ENCODE data around the gene OVCH2.
"Not testable (repeated sequence)": the region's sequence is repeated elsewhere in the genome, so short reads cannot be mapped to it uniquely, and the experiment has no call there.

Gene OVCH2

GRCh38 chr11:7671347-7672215, 34.7 kb downstream of the OVCH2 start:
- no peak for DNase-seq

GRCh38 chr11:7670641-7671040, 35.6 kb downstream of the OVCH2 start:
- DNase-seq, result no peak

- no peak for DNase-seq
These were observed 37.4 kb downstream of the OVCH2 start for GRCh38 chr11:7668911-7669310.

- no peak for DNase-seq
These were observed 37.8 kb downstream of the OVCH2 start for GRCh38 chr11:7668464-7668863.

GRCh38 chr11:7667460-7667859, 38.8 kb downstream of the OVCH2 start:
- no peak for DNase-seq

- no peak for DNase-seq
These were observed 39.9 kb downstream of the OVCH2 start for GRCh38 chr11:7666292-7666866.

GRCh38 chr11:7665473-7666291, 40.6 kb downstream of the OVCH2 start:
- peak; percentile 63 to 66 for DNase-seq

GRCh38 chr11:7664867-7665266, 41.4 kb downstream of the OVCH2 start:
- no peak for DNase-seq

GRCh38 chr11:7663531-7663930, 42.7 kb downstream of the OVCH2 start:
- not testable (repeated sequence) for DNase-seq

GRCh38 chr11:7657306-7658025, 48.8 kb downstream of the OVCH2 start:
- DNase-seq, result peak in 1 of 2 donors; percentile 35

GRCh38 chr11:7656704-7657103, 49.6 kb downstream of the OVCH2 start:
- no peak for DNase-seq

- no peak for DNase-seq
These were observed 50.7 kb downstream of the OVCH2 start for GRCh38 chr11:7655253-7656217.

- no peak for DNase-seq
These were observed 52.0 kb downstream of the OVCH2 start for GRCh38 chr11:7654195-7654705.

- DNase-seq, result no peak
These were observed 54.6 kb downstream of the OVCH2 start for GRCh38 chr11:7651700-7652099.

GRCh38 chr11:7651140-7651551, 55.1 kb downstream of the OVCH2 start:
- no peak for DNase-seq

GRCh38 chr11:7648264-7648663, 58.0 kb downstream of the OVCH2 start:
- no peak for DNase-seq

GRCh38 chr11:7646866-7647265, 59.4 kb downstream of the OVCH2 start:
- no peak for DNase-seq

- no peak for DNase-seq
These were observed 61.1 kb downstream of the OVCH2 start for GRCh38 chr11:7645206-7645605.

GRCh38 chr11:7643314-7643713, 63.0 kb downstream of the OVCH2 start:
- no peak for DNase-seq

- DNase-seq, result no peak
These were observed 63.5 kb downstream of the OVCH2 start for GRCh38 chr11:7642747-7643146.

GRCh38 chr11:7640816-7641215, 65.5 kb downstream of the OVCH2 start:
- no peak for DNase-seq
